Osteocyte (in vitro differentiated cells): Measurements from ENCODE around the gene CCNK. TPM values are rescaled to one million over a fixed set of nuclear protein-coding genes. Genes with fewer than 3 reads are reported as not detected.

ENCODE experiments used
- DNase-seq: peaks from one replicate; pipeline ENCODE4 v3.0.0; 2021; ENCODE audit warnings: mixed read lengths; ENCODE audit not compliant: unreplicated experiment; ENCODE audit errors: extremely low spot score
- H3K27ac Mint-ChIP-seq: one replicate; pipeline ENCODE4 v1.8.0; 2021; ENCODE audit warnings: mild to moderate bottlenecking, mixed read lengths; ENCODE audit not compliant: unreplicated experiment
- H3K27me3 Mint-ChIP-seq: one replicate; pipeline ENCODE4 v1.8.0; 2021; ENCODE audit warnings: mixed read lengths; ENCODE audit not compliant: unreplicated experiment
- H3K36me3 Mint-ChIP-seq: one replicate; pipeline ENCODE4 v1.8.0; 2021; ENCODE audit warnings: mixed read lengths; ENCODE audit not compliant: unreplicated experiment
- H3K4me1 Mint-ChIP-seq: one replicate; pipeline ENCODE4 v1.8.0; 2021; ENCODE audit warnings: mixed read lengths; ENCODE audit not compliant: unreplicated experiment
- H3K4me3 Mint-ChIP-seq: one replicate; pipeline ENCODE4 v1.8.0; 2021; ENCODE audit warnings: mild to moderate bottlenecking, moderate library complexity, mixed read lengths; ENCODE audit not compliant: unreplicated experiment
- H3K9me3 Mint-ChIP-seq: one replicate; pipeline ENCODE4 v1.8.0; 2021; ENCODE audit warnings: mixed read lengths; ENCODE audit not compliant: unreplicated experiment
- total RNA-seq: library from RNA; stranded (reverse); gene quantifications from 2 replicates; pipeline ENCODE4 v1.2.1, GENCODE V29; 2021
- TF ChIP-seq, protein P1 (sequence below): fragments of 200-600 bp; sonication (generic); IDR thresholded peaks from 2 replicates; pipeline ENCODE4 v1.5.0; 2021; ENCODE audit warnings: antibody characterized with exemption, mild to moderate bottlenecking, moderate library complexity

CCNK gene
- total RNA-seq, 1 donor from 2014 or later: 57.4 TPM

DNA sequence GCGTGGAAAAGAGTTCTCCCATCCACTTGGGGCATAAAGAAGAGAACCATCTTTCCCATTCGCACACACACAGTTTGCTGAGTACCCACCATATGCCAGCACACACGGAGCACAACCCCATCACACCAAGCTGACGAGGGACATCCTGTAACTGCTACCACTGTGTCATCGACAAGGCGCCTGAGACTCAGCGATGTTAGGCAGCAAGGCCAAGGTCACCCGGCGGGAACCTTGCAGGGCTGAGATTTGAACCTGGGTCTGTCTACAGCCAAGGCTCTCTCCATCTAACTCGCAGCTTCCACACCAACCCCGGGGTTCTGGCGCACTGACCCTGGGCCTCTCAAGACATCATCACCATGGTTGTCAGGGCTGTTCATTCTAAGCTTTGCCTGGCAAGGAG lies 62.8 kb downstream of the CCNK start:
- no peak overlapping the region for H3K27ac Mint-ChIP-seq
- no peak overlapping the region for H3K4me3 Mint-ChIP-seq
- DNase-seq: no peak
- no peaks in the 10 kb centered on the region for H3K36me3 Mint-ChIP-seq
- no peaks in the 10 kb centered on the region for H3K27me3 Mint-ChIP-seq
- H3K4me1 Mint-ChIP-seq: peaks cover 26% of the 10 kb centered on the region
- TF ChIP-seq, protein P1, sequence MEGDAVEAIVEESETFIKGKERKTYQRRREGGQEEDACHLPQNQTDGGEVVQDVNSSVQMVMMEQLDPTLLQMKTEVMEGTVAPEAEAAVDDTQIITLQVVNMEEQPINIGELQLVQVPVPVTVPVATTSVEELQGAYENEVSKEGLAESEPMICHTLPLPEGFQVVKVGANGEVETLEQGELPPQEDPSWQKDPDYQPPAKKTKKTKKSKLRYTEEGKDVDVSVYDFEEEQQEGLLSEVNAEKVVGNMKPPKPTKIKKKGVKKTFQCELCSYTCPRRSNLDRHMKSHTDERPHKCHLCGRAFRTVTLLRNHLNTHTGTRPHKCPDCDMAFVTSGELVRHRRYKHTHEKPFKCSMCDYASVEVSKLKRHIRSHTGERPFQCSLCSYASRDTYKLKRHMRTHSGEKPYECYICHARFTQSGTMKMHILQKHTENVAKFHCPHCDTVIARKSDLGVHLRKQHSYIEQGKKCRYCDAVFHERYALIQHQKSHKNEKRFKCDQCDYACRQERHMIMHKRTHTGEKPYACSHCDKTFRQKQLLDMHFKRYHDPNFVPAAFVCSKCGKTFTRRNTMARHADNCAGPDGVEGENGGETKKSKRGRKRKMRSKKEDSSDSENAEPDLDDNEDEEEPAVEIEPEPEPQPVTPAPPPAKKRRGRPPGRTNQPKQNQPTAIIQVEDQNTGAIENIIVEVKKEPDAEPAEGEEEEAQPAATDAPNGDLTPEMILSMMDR: no peak
- H3K9me3 Mint-ChIP-seq: no peaks in the 10 kb centered on the region

DNA sequence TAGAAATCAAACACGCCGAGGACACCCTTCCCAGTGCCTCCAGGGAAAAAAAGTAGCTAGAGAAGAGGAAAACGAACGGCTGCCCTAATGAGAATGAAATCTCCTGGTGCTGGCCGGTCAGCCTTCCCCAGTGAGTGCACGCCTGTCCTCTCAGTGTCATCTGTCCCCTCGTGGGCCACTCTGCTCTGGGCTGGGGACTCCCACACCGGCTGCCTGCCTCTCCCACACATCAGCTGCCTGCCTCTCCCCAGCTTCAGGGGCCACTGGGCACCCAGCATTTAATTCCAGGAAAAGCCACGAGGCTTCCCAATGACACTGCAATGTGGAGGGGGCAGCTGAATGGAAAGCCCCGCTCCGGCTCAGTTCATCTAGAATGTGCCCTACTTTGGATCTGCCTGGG lies 63.8 kb downstream of the CCNK start:
- no peaks in the 10 kb centered on the region for H3K9me3 Mint-ChIP-seq
- H3K4me1 Mint-ChIP-seq: peaks cover 26% of the 10 kb centered on the region
- H3K27ac Mint-ChIP-seq: no peak overlapping the region
- no peaks in the 10 kb centered on the region for H3K27me3 Mint-ChIP-seq
- no peak for DNase-seq
- TF ChIP-seq, protein P1: no peak
- H3K4me3 Mint-ChIP-seq: no peak overlapping the region
- no peaks in the 10 kb centered on the region for H3K36me3 Mint-ChIP-seq

DNA sequence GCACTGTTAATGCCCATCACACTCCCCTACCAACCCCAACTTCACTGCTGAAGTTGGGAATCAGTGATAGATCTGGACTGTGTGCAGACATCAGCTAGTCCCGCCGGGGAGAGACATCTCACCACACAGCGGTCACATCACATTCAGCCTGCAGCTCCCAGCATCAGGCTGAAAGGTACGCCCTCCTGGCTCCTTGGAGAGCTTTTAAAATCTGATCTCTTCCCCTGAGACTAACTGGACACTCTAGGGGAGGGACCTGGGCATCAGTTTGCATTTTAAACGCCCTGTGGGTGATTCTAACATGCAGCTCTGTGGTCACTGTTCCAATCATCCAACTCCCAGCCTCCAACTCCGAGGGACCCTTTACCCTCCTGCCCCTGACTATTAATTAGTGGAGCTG lies 64.4 kb downstream of the CCNK start:
- TF ChIP-seq, protein P1: no peak
- Mint-ChIP-seq H3K27me3 (no peaks in the 10 kb centered on the region), H3K4me3 (no peak overlapping the region), H3K27ac (no peak overlapping the region), H3K36me3 (no peaks in the 10 kb centered on the region), H3K9me3 (no peaks in the 10 kb centered on the region), H3K4me1 (peaks cover 26% of the 10 kb centered on the region)
- DNase-seq: no peak

DNA sequence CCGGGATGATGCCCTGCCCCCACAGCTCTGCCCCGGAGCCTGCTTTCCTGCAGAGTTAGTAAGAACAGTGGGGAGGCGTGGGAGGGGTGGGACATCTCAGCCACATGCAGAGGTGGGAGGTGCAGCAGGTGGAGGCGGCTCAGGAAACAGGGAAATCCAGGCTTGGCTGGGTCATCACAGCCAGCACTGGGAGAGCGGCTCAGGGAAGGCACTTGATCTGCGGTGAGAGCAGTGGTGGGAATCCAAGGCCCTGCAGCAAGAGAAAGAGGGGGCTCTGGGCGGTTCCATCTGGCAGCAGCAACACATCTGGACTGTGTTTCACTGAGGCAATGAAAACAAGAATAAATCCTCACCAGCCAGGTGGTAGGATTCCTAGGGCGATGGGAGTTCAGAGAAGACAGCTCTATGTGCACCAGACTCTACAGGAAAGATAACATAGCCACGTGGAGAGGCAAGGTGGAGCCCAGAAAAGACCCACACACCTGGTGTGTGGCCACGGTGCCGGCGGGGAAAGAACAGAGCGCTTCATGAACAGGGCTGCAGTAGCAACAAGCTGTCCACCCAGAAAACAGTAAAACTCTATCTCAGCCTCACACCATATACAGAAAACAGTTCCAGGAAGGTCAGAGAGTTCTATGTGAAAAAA lies 65.1 kb downstream of the CCNK start:
- no peak overlapping the region for H3K27ac Mint-ChIP-seq
- H3K27me3 Mint-ChIP-seq: no peaks in the 10 kb centered on the region
- H3K9me3 Mint-ChIP-seq: no peaks in the 10 kb centered on the region
- DNase-seq: no peak
- H3K4me3 Mint-ChIP-seq: no peak overlapping the region
- TF ChIP-seq, protein P1: no peak
- no peaks in the 10 kb centered on the region for H3K36me3 Mint-ChIP-seq
- H3K4me1 Mint-ChIP-seq: peaks cover 24% of the 10 kb centered on the region

DNA sequence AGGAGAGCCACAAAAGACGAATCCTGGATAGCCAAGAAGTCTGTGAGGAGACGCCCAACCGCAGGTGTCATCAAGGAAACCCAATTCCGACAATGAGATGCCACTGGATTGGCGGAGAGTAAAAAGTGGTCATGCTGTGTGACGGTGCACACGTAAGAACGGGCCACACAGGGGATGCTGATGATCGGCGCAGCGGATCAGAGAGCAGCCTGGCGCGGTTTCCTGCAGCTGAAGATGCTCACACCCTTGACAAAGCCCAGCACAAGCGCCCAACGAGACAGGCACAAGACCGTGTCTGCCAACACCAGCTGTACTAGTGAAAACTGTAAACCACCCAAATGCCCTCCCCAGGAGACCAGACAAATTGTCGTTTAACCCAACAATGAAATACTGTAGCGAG lies 67.0 kb downstream of the CCNK start:
- Mint-ChIP-seq H3K9me3 (no peaks in the 10 kb centered on the region), H3K27me3 (no peaks in the 10 kb centered on the region), H3K4me1 (peaks cover 19% of the 10 kb centered on the region), H3K4me3 (no peak overlapping the region), H3K27ac (no peak overlapping the region), H3K36me3 (no peaks in the 10 kb centered on the region)
- no peak for DNase-seq
- TF ChIP-seq, protein P1: no peak
